Erythroblast (primary cell): ENCODE measurements around the gene SLC39A3.

Experiments
- GATA1 ChIP-seq: IDR thresholded peaks from 2 replicates; pipeline ENCODE4 v1.6.1; 2011; ENCODE audit warnings: low read depth, mild to moderate bottlenecking, control low read depth, low read length, moderate library complexity
- POLR2A ChIP-seq: IDR thresholded peaks from 2 replicates; pipeline ENCODE4 v1.6.1; 2011; ENCODE audit warnings: mild to moderate bottlenecking, low read length

- TF ChIP-seq POLR2A (no peak), GATA1 (no peak)
These were observed 20.1 kb upstream of the SLC39A3 start for GRCh38 chr19:2759965-2760364.
